Measurements from ENCODE around the gene PLPPR2.
"Not testable (repeated sequence)": the region's sequence is repeated elsewhere in the genome, so short reads cannot be mapped to it uniquely, and the experiment has no call there.

DNA sequence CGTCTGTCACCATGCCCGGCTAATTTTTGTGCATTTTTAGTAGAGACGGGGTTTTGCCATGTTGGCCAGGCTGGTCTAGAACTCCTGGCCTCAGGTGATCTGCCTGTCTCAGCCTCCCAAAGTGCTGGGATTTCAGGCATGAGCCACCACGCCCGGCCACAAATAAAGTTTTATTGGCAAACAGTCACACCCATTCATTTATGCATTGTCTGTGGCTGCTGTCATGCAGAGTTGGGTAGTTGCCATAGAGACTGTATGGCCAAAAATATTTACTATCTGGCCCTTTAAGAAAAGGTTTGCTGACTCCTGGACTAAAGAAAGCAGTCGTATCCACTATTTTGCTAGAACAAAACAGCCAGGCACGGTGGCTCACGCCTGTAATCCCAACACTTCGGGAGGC lies 21.4 kb upstream of the PLPPR2 start:
- TF ChIP-seq, protein P1, sequence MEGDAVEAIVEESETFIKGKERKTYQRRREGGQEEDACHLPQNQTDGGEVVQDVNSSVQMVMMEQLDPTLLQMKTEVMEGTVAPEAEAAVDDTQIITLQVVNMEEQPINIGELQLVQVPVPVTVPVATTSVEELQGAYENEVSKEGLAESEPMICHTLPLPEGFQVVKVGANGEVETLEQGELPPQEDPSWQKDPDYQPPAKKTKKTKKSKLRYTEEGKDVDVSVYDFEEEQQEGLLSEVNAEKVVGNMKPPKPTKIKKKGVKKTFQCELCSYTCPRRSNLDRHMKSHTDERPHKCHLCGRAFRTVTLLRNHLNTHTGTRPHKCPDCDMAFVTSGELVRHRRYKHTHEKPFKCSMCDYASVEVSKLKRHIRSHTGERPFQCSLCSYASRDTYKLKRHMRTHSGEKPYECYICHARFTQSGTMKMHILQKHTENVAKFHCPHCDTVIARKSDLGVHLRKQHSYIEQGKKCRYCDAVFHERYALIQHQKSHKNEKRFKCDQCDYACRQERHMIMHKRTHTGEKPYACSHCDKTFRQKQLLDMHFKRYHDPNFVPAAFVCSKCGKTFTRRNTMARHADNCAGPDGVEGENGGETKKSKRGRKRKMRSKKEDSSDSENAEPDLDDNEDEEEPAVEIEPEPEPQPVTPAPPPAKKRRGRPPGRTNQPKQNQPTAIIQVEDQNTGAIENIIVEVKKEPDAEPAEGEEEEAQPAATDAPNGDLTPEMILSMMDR (IDR thresholded peaks at IDR 0.05): not testable (repeated sequence)
- not testable (repeated sequence) for TF ChIP-seq POLR2A (IDR thresholded peaks at IDR 0.05)
